ENCODE results near the gene STAU1.
"Not testable (repeated sequence)": the region's sequence is repeated elsewhere in the genome, so short reads cannot be mapped to it uniquely, and the experiment has no call there.

Gene STAU1

GRCh38 chr20:49091762-49092161 lies 96.4 kb downstream of the STAU1 start:
- Histone ChIP-seq H3K4me3 (replicated peaks; ENCODE audit: insufficient read depth, low read length) (no peak overlapping the region), H3K27me3 (ENCODE audit: insufficient read depth, poor library complexity, severe bottlenecking) (no peaks in the 10 kb centered on the region), H3K27ac (replicated peaks) (no peak overlapping the region)
- no peak for TF ChIP-seq REST (IDR thresholded peaks at IDR 0.05; ENCODE audit: insufficient replicate concordance, low read depth)
- no peak for TF ChIP-seq GABPA (IDR thresholded peaks at IDR 0.05; ENCODE audit: low read depth)
- no peak for TF ChIP-seq POLR2AphosphoS5 (IDR thresholded peaks at IDR 0.05; ENCODE audit: low read depth)
- no peak for TF ChIP-seq CTCF (IDR thresholded peaks at IDR 0.05; ENCODE audit: insufficient read depth, low read length)
- no peak for TF ChIP-seq SPI1 (IDR thresholded peaks at IDR 0.05; ENCODE audit: borderline replicate concordance, low read depth)
- no peak for DNase-seq (ENCODE audit: low read depth in 1 of 2, low spot score in 1 of 2)

GRCh38 chr20:49091104-49091503 lies 97.0 kb downstream of the STAU1 start:
- Histone ChIP-seq H3K27me3 (ENCODE audit: insufficient read depth, poor library complexity, severe bottlenecking) (no peaks in the 10 kb centered on the region), H3K27ac (replicated peaks) (no peak overlapping the region), H3K4me3 (replicated peaks; ENCODE audit: insufficient read depth, low read length) (no peak overlapping the region)
- no peak for TF ChIP-seq GABPA (IDR thresholded peaks at IDR 0.05; ENCODE audit: low read depth)
- no peak for TF ChIP-seq SPI1 (IDR thresholded peaks at IDR 0.05; ENCODE audit: borderline replicate concordance, low read depth)
- TF ChIP-seq CTCF (IDR thresholded peaks at IDR 0.05; ENCODE audit: insufficient read depth, low read length): no peak
- TF ChIP-seq REST (IDR thresholded peaks at IDR 0.05; ENCODE audit: insufficient replicate concordance, low read depth): no peak
- TF ChIP-seq POLR2AphosphoS5 (IDR thresholded peaks at IDR 0.05; ENCODE audit: low read depth): no peak
- DNase-seq (ENCODE audit: low read depth in 1 of 2, low spot score in 1 of 2): no peak

- not testable (repeated sequence) for H3K27ac ChIP-seq (replicated peaks); H3K27me3 ChIP-seq (ENCODE audit: insufficient read depth, poor library complexity, severe bottlenecking); H3K4me3 ChIP-seq (replicated peaks; ENCODE audit: insufficient read depth, low read length); DNase-seq (ENCODE audit: low read depth in 1 of 2, low spot score in 1 of 2)
These were observed 105.8 kb downstream of the STAU1 start for GRCh38 chr20:49082295-49082694.

GRCh38 chr20:49078310-49078709 lies 109.8 kb downstream of the STAU1 start:
- DNase-seq (ENCODE audit: low read depth in 1 of 2, low spot score in 1 of 2): no peak
- no peak overlapping the region for H3K27ac ChIP-seq (replicated peaks)
- no peaks in the 10 kb centered on the region for H3K27me3 ChIP-seq (ENCODE audit: insufficient read depth, poor library complexity, severe bottlenecking)
- TF ChIP-seq GABPA (IDR thresholded peaks at IDR 0.05; ENCODE audit: low read depth) (no peak), SPI1 (IDR thresholded peaks at IDR 0.05; ENCODE audit: borderline replicate concordance, low read depth) (no peak), POLR2AphosphoS5 (IDR thresholded peaks at IDR 0.05; ENCODE audit: low read depth) (no peak), CTCF (IDR thresholded peaks at IDR 0.05; ENCODE audit: insufficient read depth, low read length) (no peak), REST (IDR thresholded peaks at IDR 0.05; ENCODE audit: insufficient replicate concordance, low read depth) (no peak)
- no peak overlapping the region for H3K4me3 ChIP-seq (replicated peaks; ENCODE audit: insufficient read depth, low read length)

All from HL-60 (cell line).